ENCODE data around the gene IL17D.
"Not testable (repeated sequence)": the region's sequence is repeated elsewhere in the genome, so short reads cannot be mapped to it uniquely, and the experiment has no call there.

IL17D gene

DNA sequence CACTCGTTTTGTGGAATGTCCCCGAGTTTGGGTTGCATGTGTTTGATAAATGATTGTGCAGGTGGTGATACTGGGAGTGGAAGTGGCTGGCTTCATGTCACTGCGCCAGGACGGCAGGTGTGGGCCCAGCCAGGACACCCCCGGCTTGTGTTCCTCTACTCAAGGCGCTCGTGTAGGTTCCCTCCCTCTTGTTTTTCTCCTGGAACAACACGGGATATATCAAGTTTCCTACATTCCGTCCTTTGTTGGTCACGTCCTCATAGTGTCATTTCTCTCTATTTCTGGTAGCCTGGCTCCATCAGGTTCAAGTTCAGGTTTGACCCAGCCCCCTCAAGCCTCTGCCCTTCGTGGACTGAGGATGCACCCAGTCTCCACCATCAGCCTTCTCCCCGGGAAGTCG is 16.3 kb downstream of the IL17D start:
- H3K27me3 ChIP-seq (ENCODE audit: control insufficient read depth, insufficient read depth, low read length), result peaks cover 65% of the 10 kb centered on the region
- H3K4me1 ChIP-seq (ENCODE audit: control insufficient read depth, insufficient read depth, low read length), result peaks cover 15% of the 10 kb centered on the region
- no peak overlapping the region for H3K27ac ChIP-seq (ENCODE audit: low read depth, low read length)
- no peaks in the 10 kb centered on the region for H3K36me3 ChIP-seq (ENCODE audit: control insufficient read depth, insufficient read depth, low read length)
- no peaks in the 10 kb centered on the region for H3K9me3 ChIP-seq (ENCODE audit: control insufficient read depth, insufficient read depth, low read depth, low read length)
- no peak overlapping the region for H3K9ac ChIP-seq (ENCODE audit: low read length)
- H3K4me3 ChIP-seq (ENCODE audit: low read depth, low read length), result no peak overlapping the region

DNA sequence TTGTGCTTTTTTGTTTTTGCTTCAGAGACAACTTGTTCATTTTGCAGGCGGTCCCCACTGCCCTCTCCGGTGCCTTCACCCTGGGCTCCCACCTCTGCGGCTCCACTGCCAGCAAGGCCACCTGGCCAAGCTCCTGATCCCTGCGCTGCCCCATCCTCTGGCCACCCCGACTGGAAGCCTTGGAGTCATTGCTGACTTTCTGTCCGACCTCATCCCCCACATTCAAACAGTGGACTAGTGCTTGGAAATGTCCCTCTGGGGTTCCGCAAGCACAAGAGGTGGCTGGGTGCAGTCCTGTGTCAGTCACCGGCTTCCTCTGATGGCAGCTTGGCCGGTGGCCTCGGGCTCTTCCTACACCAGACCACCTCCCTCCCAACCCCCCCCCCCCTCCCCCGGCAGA is 17.0 kb downstream of the IL17D start:
- Histone ChIP-seq H3K9me3 (ENCODE audit: control insufficient read depth, insufficient read depth, low read depth, low read length) (no peaks in the 10 kb centered on the region), H3K4me1 (ENCODE audit: control insufficient read depth, insufficient read depth, low read length) (peaks cover 15% of the 10 kb centered on the region), H3K27me3 (ENCODE audit: control insufficient read depth, insufficient read depth, low read length) (peaks cover 65% of the 10 kb centered on the region), H3K36me3 (ENCODE audit: control insufficient read depth, insufficient read depth, low read length) (no peaks in the 10 kb centered on the region), H3K4me3 (ENCODE audit: low read depth, low read length) (no peak overlapping the region), H3K9ac (ENCODE audit: low read length) (no peak overlapping the region), H3K27ac (ENCODE audit: low read depth, low read length) (no peak overlapping the region)

DNA sequence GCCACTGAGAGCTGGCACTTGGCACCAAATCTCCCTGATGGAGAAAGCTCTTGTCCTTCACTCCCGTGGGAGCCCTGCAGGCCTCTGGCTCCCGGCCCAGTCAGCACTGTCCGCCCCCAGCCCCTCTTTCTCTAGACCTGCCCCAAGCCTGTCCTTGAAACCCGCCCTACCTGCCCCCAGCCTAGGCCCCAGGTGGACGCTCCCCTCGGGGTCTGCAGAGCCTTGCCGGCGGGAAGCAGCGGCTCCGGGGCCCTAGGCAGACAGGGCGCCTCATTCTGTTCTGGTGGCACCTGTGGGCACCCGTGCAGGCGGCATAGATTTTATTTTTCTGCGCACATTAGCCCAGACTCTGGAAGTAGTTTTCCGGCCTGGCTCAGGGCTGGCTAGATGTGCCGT is 17.6 kb downstream of the IL17D start:
- H3K4me1 ChIP-seq (ENCODE audit: control insufficient read depth, insufficient read depth, low read length), result peaks cover 15% of the 10 kb centered on the region
- H3K4me3 ChIP-seq (ENCODE audit: low read depth, low read length), result peak overlapping the region; percentile 69
- H3K36me3 ChIP-seq (ENCODE audit: control insufficient read depth, insufficient read depth, low read length), result no peaks in the 10 kb centered on the region
- H3K27ac ChIP-seq (ENCODE audit: low read depth, low read length), result no peak overlapping the region
- no peaks in the 10 kb centered on the region for H3K9me3 ChIP-seq (ENCODE audit: control insufficient read depth, insufficient read depth, low read depth, low read length)
- peak overlapping the region; percentile 44 for H3K9ac ChIP-seq (ENCODE audit: low read length)
- H3K27me3 ChIP-seq (ENCODE audit: control insufficient read depth, insufficient read depth, low read length), result peaks cover 62% of the 10 kb centered on the region

DNA sequence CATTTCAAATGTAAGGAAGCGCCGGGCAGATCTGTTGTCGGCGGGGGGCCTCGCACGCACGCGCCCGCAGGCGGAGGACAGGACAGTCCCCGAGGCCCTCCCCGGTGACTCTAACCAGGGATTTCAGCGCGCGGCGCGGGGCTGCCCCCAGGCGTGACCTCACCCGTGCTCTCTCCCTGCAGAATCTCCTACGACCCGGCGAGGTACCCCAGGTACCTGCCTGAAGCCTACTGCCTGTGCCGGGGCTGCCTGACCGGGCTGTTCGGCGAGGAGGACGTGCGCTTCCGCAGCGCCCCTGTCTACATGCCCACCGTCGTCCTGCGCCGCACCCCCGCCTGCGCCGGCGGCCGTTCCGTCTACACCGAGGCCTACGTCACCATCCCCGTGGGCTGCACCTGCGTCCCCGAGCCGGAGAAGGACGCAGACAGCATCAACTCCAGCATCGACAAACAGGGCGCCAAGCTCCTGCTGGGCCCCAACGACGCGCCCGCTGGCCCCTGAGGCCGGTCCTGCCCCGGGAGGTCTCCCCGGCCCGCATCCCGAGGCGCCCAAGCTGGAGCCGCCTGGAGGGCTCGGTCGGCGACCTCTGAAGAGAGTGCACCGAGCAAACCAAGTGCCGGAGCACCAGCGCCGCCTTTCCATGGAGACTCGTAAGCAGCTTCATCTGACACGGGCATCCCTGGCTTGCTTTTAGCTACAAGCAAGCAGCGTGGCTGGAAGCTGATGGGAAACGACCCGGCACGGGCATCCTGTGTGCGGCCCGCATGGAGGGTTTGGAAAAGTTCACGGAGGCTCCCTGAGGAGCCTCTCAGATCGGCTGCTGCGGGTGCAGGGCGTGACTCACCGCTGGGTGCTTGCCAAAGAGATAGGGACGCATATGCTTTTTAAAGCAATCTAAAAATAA is 18.2 kb downstream of the IL17D start:
- Histone ChIP-seq H3K9ac (ENCODE audit: low read length) (peak overlapping the region; percentile 44), H3K27ac (ENCODE audit: low read depth, low read length) (no peak overlapping the region), H3K4me3 (ENCODE audit: low read depth, low read length) (peak overlapping the region; percentile 69)

DNA sequence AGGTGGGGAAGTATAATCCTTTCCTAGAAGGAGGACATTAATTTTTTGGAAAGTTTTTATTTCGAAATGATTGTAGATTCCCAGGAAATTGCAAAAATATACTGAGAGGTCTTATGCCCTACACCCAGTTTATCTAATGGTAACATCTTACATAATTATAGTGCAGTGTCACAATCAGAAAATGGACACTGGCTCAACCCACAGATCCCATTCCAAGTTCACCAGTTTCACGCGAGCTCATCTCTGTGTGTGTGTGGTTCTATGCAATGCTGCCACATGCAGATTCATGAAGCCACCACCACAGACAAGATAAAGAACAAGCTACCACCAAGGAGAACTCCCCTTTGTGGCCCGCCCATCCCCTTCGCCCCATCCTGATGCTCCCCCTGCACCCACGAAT is 24.4 kb downstream of the IL17D start:
- no peak overlapping the region for H3K9ac ChIP-seq (ENCODE audit: low read length)
- no peaks in the 10 kb centered on the region for H3K4me1 ChIP-seq (ENCODE audit: control insufficient read depth, insufficient read depth, low read length)
- H3K9me3 ChIP-seq (ENCODE audit: control insufficient read depth, insufficient read depth, low read depth, low read length), result no peaks in the 10 kb centered on the region
- H3K27ac ChIP-seq (ENCODE audit: low read depth, low read length), result no peak overlapping the region
- no peaks in the 10 kb centered on the region for H3K36me3 ChIP-seq (ENCODE audit: control insufficient read depth, insufficient read depth, low read length)
- peaks cover 5% of the 10 kb centered on the region; the same call in 1 of the 2 replicates for H3K27me3 ChIP-seq (ENCODE audit: control insufficient read depth, insufficient read depth, low read length)
- no peak overlapping the region for H3K4me3 ChIP-seq (ENCODE audit: low read depth, low read length)

More for the DNA sequence above, 18.2 kb downstream of the IL17D start:
- no peaks in the 10 kb centered on the region for H3K9me3 ChIP-seq (ENCODE audit: control insufficient read depth, insufficient read depth, low read depth, low read length)
- no peaks in the 10 kb centered on the region for H3K36me3 ChIP-seq (ENCODE audit: control insufficient read depth, insufficient read depth, low read length)
- peaks cover 56% of the 10 kb centered on the region for H3K27me3 ChIP-seq (ENCODE audit: control insufficient read depth, insufficient read depth, low read length)
- H3K4me1 ChIP-seq (ENCODE audit: control insufficient read depth, insufficient read depth, low read length), result peaks cover 11% of the 10 kb centered on the region

DNA sequence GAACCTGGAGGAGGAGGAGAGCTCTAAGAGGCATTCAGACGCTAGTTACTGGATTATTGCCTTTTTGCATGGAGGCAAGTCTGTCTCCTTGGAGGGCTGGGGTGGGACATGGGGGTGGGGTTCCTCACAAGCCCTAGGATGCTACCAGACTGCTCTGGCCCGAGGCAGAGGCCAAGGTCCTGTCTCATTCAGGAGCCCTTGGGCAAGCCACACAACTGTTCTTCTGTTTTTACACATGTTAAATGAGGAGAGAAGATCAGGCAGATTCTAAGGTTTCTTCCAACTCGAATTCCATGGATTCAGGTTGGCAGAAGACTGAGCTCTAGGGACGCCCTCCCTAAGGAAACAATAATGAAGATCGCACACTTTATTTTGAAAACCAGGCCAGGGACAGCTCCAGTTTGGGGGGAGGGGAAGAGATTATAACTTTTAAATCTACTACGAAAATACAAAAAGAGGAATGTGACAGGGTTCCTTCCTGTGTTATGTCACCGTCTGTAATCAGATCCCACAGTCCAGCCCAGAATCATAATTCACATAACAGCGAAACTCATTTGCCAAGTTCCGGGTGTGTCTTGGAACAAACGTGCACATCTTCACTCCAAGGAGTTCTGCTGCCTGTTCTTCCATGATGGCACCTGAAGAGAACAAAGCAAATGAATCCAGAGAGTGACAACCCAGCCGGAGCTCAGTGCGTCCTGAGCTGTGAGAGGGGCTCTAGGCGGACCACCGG is 25.2 kb downstream of the IL17D start:
- Histone ChIP-seq H3K4me3 (ENCODE audit: low read depth, low read length) (no peak overlapping the region), H3K36me3 (ENCODE audit: control insufficient read depth, insufficient read depth, low read length) (no peaks in the 10 kb centered on the region), H3K27ac (ENCODE audit: low read depth, low read length) (no peak overlapping the region), H3K9me3 (ENCODE audit: control insufficient read depth, insufficient read depth, low read depth, low read length) (no peaks in the 10 kb centered on the region), H3K4me1 (ENCODE audit: control insufficient read depth, insufficient read depth, low read length) (no peaks in the 10 kb centered on the region), H3K27me3 (ENCODE audit: control insufficient read depth, insufficient read depth, low read length) (no peaks in the 10 kb centered on the region), H3K9ac (ENCODE audit: low read length) (no peak overlapping the region)

DNA sequence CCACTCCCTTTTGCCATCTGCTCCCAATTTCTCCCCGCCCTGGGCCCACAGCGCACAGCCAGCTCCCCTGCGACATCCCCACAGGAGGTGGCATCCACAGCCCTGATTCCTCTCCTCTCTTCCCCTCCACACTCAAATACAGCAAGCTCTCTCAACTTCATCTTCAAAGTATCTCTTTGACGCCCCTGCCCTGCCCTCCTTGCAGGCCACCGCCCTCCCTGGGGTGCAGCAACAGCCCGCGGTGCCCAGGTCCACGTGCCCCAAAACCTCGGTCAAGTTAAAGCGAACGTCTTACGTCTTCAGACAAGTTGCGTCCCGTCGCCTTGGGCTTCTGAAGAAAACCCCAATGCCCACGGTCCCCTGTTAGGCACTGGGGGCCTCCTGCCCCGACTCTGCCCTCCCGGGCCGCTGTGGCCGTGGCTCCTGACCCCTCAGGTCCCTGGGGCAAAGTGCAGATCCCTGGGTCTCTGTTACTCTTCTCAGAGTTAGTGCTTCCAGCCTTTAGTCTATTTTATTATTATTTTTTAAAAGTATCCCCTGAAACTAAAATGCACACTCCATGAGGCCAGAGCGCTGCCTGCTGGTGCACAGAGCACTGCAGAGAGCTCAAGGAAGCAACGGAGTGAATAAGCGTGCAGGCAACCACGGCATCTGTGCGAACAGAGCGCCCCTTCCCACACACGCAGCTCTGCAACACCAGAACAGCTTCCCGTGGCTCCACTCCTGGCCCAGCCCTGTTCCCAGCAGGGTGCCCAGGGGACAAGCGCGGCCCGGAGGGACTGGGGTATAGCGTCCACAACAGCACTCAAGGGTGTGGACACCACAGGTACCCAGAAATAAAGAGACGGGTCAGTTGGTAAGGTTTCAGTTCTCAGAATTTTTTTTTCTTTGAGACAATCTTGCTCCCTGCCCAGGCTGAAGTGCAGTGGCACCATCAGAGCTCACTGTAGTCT is 26.4 kb downstream of the IL17D start:
- H3K27ac ChIP-seq (ENCODE audit: low read depth, low read length), result no peak overlapping the region
- no peaks in the 10 kb centered on the region for H3K4me1 ChIP-seq (ENCODE audit: control insufficient read depth, insufficient read depth, low read length)
- H3K27me3 ChIP-seq (ENCODE audit: control insufficient read depth, insufficient read depth, low read length), result no peaks in the 10 kb centered on the region
- H3K9me3 ChIP-seq (ENCODE audit: control insufficient read depth, insufficient read depth, low read depth, low read length), result no peaks in the 10 kb centered on the region
- H3K36me3 ChIP-seq (ENCODE audit: control insufficient read depth, insufficient read depth, low read length), result no peaks in the 10 kb centered on the region
- no peak overlapping the region for H3K9ac ChIP-seq (ENCODE audit: low read length)
- H3K4me3 ChIP-seq (ENCODE audit: low read depth, low read length), result no peak overlapping the region

DNA sequence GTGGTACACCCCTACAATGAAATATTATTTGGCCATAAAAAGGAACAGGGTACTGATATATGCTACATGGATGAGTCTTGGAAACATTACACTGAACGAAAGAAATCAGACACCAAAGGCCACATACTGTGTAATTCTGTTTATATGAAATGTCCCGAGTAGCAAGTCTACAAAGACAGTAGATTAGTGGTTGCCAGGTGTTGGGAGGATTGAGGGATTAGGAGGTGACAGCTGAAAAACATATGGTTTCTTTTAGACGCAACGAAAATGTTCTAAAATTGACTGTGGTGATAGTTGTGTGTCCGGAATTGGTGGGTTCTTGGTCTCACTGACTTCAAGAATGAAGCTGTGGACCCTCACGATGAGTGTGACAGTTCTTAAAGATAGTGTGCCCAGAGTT is 35.1 kb downstream of the IL17D start:
- Histone ChIP-seq H3K27ac (ENCODE audit: low read depth, low read length) (no peak overlapping the region), H3K9ac (ENCODE audit: low read length) (no peak overlapping the region), H3K36me3 (ENCODE audit: control insufficient read depth, insufficient read depth, low read length) (no peaks in the 10 kb centered on the region), H3K4me3 (ENCODE audit: low read depth, low read length) (no peak overlapping the region), H3K4me1 (ENCODE audit: control insufficient read depth, insufficient read depth, low read length) (no peaks in the 10 kb centered on the region), H3K27me3 (ENCODE audit: control insufficient read depth, insufficient read depth, low read length) (no peaks in the 10 kb centered on the region), H3K9me3 (ENCODE audit: control insufficient read depth, insufficient read depth, low read depth, low read length) (peaks cover 3% of the 10 kb centered on the region; the same call in 1 of the 2 replicates)

DNA sequence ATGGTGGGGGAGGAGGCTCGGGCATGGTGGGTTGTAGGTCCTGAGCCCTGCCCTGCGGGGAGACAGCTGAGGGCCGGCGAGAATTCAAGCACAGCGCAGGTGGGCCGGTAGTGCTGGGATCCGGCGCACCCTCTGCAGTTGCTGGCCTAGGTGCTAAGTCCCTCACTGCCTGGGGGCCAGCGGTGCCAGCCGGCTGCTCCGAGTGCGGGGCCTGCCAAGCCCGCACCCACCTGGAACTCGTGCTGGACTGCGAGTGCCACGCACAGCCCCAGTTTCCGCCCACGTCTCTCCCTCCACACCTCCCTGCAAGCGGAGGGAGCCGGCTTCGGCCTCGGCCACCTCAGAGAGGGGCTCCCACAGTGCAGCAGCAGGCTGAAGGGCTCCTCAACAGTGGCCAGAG is 36.5 kb downstream of the IL17D start:
- Histone ChIP-seq H3K36me3 (ENCODE audit: control insufficient read depth, insufficient read depth, low read length) (no peaks in the 10 kb centered on the region), H3K4me3 (ENCODE audit: low read depth, low read length) (no peak overlapping the region), H3K27ac (ENCODE audit: low read depth, low read length) (no peak overlapping the region), H3K9me3 (ENCODE audit: control insufficient read depth, insufficient read depth, low read depth, low read length) (peaks cover 3% of the 10 kb centered on the region; the same call in 1 of the 2 replicates), H3K27me3 (ENCODE audit: control insufficient read depth, insufficient read depth, low read length) (no peaks in the 10 kb centered on the region), H3K9ac (ENCODE audit: low read length) (no peak overlapping the region), H3K4me1 (ENCODE audit: control insufficient read depth, insufficient read depth, low read length) (no peaks in the 10 kb centered on the region)

DNA sequence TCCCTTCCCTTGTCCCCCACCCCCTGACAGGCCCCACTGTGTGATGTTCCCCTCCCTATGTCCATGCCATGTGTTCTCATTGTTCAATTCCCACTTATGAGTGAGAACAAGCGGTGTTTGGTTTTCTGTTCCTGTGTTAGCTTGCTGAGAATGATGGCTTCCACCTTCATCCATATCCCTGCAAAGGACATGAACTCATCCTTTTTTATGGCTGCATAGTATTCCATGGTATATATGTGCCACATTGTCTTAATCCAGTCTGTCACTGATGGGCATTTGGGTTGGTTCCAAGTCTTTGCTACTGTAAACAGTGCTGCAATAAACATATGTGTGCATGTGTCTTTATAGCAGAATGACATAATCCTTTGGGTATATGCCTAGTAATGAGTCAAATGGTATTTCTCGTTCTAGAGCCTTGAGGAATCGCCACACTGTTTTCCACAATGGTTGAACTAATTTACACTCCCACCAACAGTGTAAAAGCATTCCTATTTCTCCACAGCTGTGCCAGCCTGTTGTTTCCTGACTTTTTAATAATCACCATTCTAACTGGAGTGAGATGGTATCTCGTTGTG is 40.4 kb downstream of the IL17D start:
- not testable (repeated sequence) for H3K4me3 ChIP-seq (ENCODE audit: low read depth, low read length); H3K9me3 ChIP-seq (ENCODE audit: control insufficient read depth, insufficient read depth, low read depth, low read length); H3K27ac ChIP-seq (ENCODE audit: low read depth, low read length); H3K9ac ChIP-seq (ENCODE audit: low read length); H3K36me3 ChIP-seq (ENCODE audit: control insufficient read depth, insufficient read depth, low read length); H3K4me1 ChIP-seq (ENCODE audit: control insufficient read depth, insufficient read depth, low read length); H3K27me3 ChIP-seq (ENCODE audit: control insufficient read depth, insufficient read depth, low read length)
